Measurements from ENCODE around the gene MUC6. TPM values are rescaled to one million over a fixed set of nuclear protein-coding genes. Genes with fewer than 3 reads are reported as not detected.

Gene MUC6
- total RNA-seq, 1 donor, result not detected

DNA sequence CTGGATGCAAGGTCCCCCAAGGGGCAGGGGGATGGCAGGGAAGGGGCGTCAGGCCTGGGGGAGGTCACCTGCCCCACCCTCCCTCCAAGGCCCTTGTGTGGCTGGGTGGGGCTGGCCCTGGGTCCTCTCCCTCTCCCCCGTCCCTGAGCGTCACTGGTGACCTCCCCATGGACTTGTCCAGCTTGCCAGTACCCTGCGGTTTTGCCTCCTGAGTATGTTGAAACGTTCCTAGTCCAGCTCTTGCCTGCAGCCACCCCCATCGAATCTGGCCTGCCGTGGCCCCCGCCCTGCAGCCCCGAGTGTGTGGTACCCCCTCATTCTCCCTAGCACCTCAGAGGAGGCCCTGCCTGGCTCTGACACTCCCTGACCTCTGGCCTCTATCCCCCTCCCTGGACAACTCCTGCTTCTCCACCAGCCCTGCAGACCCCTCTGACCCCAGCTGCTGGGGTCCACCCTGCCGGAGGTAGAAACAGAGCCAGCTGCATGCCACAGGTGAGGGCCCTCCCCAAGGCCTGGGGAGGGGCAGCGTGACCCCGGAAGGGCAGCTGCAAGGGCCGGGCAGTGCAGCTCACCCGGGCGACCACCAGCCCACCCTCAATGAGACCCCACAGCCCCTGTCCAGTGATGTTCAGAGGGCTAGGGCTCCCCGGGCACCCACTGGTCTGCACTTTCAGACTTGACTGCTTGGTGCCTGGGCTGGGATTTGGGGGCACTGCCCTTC, 4.1 kb upstream of the MUC6 start:
- peak; percentile 37 for DNase-seq (ENCODE audit: low read depth)
- TF ChIP-seq, protein P1, sequence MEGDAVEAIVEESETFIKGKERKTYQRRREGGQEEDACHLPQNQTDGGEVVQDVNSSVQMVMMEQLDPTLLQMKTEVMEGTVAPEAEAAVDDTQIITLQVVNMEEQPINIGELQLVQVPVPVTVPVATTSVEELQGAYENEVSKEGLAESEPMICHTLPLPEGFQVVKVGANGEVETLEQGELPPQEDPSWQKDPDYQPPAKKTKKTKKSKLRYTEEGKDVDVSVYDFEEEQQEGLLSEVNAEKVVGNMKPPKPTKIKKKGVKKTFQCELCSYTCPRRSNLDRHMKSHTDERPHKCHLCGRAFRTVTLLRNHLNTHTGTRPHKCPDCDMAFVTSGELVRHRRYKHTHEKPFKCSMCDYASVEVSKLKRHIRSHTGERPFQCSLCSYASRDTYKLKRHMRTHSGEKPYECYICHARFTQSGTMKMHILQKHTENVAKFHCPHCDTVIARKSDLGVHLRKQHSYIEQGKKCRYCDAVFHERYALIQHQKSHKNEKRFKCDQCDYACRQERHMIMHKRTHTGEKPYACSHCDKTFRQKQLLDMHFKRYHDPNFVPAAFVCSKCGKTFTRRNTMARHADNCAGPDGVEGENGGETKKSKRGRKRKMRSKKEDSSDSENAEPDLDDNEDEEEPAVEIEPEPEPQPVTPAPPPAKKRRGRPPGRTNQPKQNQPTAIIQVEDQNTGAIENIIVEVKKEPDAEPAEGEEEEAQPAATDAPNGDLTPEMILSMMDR (IDR thresholded peaks at IDR 0.05; ENCODE audit: insufficient read depth, low read length), result no peak
- H3K4me3 ChIP-seq (ENCODE audit: low read depth, low read length), result no peak overlapping the region

DNA sequence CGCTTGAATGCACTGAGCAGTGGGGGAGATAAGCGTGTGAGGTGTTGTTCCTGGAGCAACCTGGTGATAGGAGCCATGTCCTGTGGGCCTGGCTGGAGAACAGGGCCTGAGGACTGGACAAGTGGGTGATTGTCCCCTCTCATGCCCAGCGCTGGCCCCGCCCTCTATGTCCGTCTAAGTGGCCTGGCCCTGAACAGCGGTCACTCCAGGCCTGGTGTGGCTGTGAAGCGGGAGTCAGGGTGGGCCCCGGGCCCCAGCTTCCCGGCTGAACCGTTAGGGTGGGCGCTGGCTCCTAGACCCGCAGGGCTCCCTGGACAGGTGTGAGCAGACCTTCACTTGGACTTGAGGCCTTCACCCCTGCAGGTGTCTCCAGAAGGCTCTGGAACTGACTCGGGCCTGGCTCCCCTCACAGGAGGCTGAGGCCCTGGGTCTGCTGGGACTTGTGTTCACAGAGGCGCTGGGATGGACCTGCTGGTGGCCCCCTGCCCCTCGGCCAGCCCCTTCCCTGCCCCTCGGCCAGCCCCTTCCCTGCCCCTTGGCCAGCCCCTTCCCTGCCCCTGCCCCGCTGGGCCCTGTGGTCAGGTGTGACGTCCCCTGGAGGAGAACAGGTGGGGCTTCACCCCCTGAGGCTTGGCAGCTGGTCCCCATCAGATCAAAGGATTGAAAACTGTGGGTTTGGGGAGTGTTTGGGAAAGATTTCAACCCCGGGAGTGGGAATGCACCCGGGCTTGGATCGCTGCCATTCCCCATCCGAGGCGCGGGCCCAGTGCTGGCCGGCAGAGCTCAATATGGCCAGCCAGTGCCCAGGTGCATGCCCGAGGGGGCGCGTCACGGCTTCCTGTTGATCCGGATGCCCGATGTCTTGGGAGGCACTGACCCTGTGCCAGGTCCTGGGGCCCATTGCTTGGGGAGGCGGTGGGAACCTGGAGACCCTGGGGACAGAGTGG, 3.2 kb upstream of the MUC6 start:
- TF ChIP-seq, protein P1 (IDR thresholded peaks at IDR 0.05; ENCODE audit: insufficient read depth, low read length), result no peak
- no peak for DNase-seq (ENCODE audit: low read depth)
- H3K4me3 ChIP-seq (ENCODE audit: low read depth, low read length), result no peak overlapping the region

DNA sequence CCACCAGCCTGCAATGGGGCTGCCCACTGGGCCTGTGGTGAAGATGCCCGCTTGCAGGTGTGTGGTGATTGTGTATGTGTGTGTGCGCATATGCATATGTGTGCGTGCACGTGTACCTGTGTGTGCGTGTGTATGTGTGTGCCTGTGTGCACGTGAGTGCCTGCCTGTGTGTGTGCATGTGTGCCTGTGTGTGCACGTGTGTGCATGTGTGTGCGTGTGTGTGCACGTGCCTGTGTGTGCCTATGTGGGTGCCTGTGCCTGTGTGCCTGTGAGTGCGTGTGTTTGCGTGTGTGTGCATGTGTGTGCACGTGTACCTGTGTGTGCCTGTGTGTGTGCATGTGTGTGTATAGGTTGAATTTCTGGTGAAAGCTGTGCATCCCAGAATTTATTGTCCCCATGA, 2.4 kb upstream of the MUC6 start:
- no peak for DNase-seq (ENCODE audit: low read depth)
- TF ChIP-seq, protein P1 (IDR thresholded peaks at IDR 0.05; ENCODE audit: insufficient read depth, low read length), result no peak
- no peak overlapping the region for H3K4me3 ChIP-seq (ENCODE audit: low read depth, low read length)

DNA sequence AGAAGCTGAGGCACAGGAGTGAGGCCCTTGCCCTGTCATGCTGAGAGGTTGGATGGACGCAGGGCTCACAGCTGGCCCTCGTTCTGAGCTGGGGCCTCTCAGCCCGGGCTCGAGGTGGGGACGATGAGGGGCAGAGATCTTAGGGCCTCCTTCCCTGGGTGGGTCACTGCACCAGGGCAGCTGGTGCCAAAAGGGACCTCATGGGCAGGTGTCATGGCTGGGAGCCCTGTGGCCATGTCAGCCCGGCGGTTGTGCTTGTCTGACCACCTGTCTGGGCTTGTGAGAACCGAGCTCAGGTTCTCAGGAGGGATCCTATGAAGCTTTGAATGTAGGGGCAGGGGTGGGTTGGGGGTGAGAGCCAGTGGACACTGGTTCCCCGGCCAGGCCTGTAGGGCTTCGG, 1.8 kb upstream of the MUC6 start:
- H3K4me3 ChIP-seq (ENCODE audit: low read depth, low read length), result no peak overlapping the region
- TF ChIP-seq, protein P1 (IDR thresholded peaks at IDR 0.05; ENCODE audit: insufficient read depth, low read length), result no peak
- DNase-seq (ENCODE audit: low read depth), result no peak

DNA sequence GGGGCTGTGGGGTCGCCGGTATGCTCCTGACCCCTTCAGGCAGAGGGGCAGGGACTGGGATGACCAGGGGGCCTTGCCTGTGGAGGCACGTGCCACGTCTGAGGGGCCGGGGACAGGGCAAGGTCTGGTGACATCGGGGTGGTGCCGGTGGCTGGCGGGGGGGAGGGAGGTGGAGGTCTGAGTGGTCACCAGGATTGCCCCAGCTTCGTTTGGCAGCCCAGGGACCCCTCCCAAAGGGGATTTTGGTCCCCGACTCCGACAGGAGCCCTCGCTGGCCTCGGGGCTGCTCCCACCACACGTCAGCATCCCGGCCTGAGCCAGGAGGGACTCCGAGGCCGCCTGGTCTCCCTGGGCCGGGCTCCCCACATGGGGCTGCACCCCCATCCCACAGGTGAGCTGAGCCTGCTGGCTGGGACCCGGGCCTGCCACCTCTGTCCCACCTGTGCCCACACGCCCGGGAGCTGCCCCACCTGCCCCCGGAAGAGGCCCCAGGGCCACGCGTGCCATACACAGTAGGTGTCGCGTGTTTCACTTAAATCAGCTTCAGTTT, 1.1 kb upstream of the MUC6 start:
- DNase-seq (ENCODE audit: low read depth), result no peak
- TF ChIP-seq, protein P1 (IDR thresholded peaks at IDR 0.05; ENCODE audit: insufficient read depth, low read length), result no peak
- no peak overlapping the region for H3K4me3 ChIP-seq (ENCODE audit: low read depth, low read length)

DNA sequence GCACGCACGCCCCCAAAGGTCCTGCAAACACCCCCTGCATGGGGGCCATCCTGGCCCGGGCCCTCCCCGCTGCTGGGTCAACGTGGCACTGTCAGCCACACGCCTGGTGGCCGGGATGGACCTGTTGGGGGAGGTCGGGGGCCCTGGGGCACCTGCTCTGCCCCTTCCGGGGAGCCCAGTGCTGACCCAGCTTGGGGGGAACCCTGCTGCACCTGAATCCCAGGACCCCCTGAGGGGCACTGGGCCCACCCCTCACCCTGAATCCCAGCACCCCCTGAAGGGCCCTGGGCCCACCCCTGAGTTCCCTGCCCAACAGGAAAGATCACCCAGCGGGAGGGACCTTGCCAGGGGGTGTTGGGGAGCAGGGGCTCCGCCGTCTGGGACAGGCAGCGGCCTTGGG, 413 bp upstream of the MUC6 start:
- no peak overlapping the region for H3K4me3 ChIP-seq (ENCODE audit: low read depth, low read length)
- DNase-seq (ENCODE audit: low read depth), result no peak
- TF ChIP-seq, protein P1 (IDR thresholded peaks at IDR 0.05; ENCODE audit: insufficient read depth, low read length), result no peak

Data from fibroblast of the aortic adventitia (primary cell).